AG04450 (cell line): ENCODE results near the gene CHCHD3. TPM values are rescaled to one million over a fixed set of nuclear protein-coding genes. Genes with fewer than 3 reads are reported as not detected.

Experiments used
- CTCF ChIA-PET: fragments of 300-600, 350-600 bp; formaldehyde crosslinking; extraction: SDS; loops from one replicate; lab custom pipeline; 2022; ENCODE audit warnings: antibody characterized with exemption, inconsistent platforms; lab: Charles Lee
- POLR2A ChIA-PET: fragments of 350-600 bp; formaldehyde crosslinking; extraction: SDS; loops from one replicate; lab custom pipeline; 2021; ENCODE audit warnings: antibody characterized with exemption, inconsistent platforms; lab: Yijun Ruan, JAX
- DNase-seq: peaks from one replicate; pipeline ENCODE4 v3.0.0-alpha.2; 2011; ENCODE audit warnings: low read depth, low spot score
- H3K27ac ChIP-seq: one replicate; pipeline ENCODE4 v1.5.1; 2012; ENCODE audit warnings: low read depth, low read length, control low read depth
- H3K27me3 ChIP-seq: one replicate; pipeline ENCODE4 v1.6.0; 2012; ENCODE audit warnings: low read length; ENCODE audit not compliant: control insufficient read depth, insufficient read depth
- H3K4me3 ChIP-seq: 2 replicates; pipeline ENCODE4 v1.5.1; 2011; ENCODE audit warnings: mild to moderate bottlenecking, low read depth, low read length, control low read depth
- H3K9me3 ChIP-seq: 2 replicates; pipeline ENCODE4 v1.5.1; 2012; ENCODE audit warnings: low read length; ENCODE audit not compliant: control insufficient read depth, insufficient read depth
- polyA plus RNA-seq: library from polyadenylated mRNA; depleted of rRNA; stranded (reverse); fragments of >200 nt; gene quantifications from 2 replicates; pipeline ENCODE4 v1.2.3, GENCODE V29; 2011
- TF ChIP-seq, protein P1 (sequence below): IDR thresholded peaks from 2 replicates; pipeline ENCODE4 v1.5.1; 2011; ENCODE audit warnings: low read depth, low read length, control low read depth, inconsistent platforms

CHCHD3 gene
- polyA plus RNA-seq, 1 experiment, result 77.8 TPM

DNA sequence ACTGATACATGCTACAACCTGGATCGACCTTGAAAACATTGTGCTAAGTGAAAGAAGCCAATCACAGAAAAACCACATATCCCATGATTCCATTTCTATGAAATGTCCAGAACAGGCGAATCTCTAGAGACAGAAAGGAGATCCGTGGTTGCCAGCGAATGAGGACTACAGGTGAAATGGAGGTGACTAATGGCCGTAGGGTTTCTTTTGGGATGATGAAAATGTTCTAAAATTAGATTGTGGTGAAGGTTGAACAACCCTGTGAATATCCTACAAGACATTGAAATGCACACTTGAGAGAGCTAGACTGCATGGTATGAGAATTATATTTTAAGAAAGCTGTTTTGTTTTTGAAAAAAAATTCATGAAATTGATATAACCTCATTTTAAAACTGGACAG is 317.1 kb downstream of the CHCHD3 start:
- POLR2A ChIA-PET, result no interaction called here
- CTCF ChIA-PET, result interaction anchor here (0.7 to 1.5 kb wide), 2 partner anchors 23 to 54 kb away, joined by 3 read pairs; no protein-coding TSS in a partner anchor
- peaks cover 47% of the 10 kb centered on the region for H3K27me3 ChIP-seq
- no peak overlapping the region for H3K4me3 ChIP-seq
- H3K27ac ChIP-seq, result no peak overlapping the region
- TF ChIP-seq, protein P1, sequence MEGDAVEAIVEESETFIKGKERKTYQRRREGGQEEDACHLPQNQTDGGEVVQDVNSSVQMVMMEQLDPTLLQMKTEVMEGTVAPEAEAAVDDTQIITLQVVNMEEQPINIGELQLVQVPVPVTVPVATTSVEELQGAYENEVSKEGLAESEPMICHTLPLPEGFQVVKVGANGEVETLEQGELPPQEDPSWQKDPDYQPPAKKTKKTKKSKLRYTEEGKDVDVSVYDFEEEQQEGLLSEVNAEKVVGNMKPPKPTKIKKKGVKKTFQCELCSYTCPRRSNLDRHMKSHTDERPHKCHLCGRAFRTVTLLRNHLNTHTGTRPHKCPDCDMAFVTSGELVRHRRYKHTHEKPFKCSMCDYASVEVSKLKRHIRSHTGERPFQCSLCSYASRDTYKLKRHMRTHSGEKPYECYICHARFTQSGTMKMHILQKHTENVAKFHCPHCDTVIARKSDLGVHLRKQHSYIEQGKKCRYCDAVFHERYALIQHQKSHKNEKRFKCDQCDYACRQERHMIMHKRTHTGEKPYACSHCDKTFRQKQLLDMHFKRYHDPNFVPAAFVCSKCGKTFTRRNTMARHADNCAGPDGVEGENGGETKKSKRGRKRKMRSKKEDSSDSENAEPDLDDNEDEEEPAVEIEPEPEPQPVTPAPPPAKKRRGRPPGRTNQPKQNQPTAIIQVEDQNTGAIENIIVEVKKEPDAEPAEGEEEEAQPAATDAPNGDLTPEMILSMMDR, result no peak
- no peaks in the 10 kb centered on the region for H3K9me3 ChIP-seq
- DNase-seq, result no peak

- ChIA-PET CTCF (no interaction called here), POLR2A (no interaction called here)
- Histone ChIP-seq H3K4me3 (no peak overlapping the region), H3K9me3 (peaks cover 7% of the 10 kb centered on the region), H3K27me3 (peaks cover 49% of the 10 kb centered on the region), H3K27ac (no peak overlapping the region)
- no peak for DNase-seq
- TF ChIP-seq, protein P1, result no peak
Observed at GRCh38 chr7:132760866-132761265, 321.0 kb downstream of the CHCHD3 start.

GRCh38 chr7:132760244-132760623 is 321.7 kb downstream of the CHCHD3 start:
- H3K27me3 ChIP-seq, result peaks cover 45% of the 10 kb centered on the region
- CTCF ChIA-PET, result no interaction called here
- H3K4me3 ChIP-seq, result no peak overlapping the region
- peaks cover 7% of the 10 kb centered on the region for H3K9me3 ChIP-seq
- POLR2A ChIA-PET, result no interaction called here
- TF ChIP-seq, protein P1, result no peak
- H3K27ac ChIP-seq, result no peak overlapping the region
- DNase-seq, result no peak

DNA sequence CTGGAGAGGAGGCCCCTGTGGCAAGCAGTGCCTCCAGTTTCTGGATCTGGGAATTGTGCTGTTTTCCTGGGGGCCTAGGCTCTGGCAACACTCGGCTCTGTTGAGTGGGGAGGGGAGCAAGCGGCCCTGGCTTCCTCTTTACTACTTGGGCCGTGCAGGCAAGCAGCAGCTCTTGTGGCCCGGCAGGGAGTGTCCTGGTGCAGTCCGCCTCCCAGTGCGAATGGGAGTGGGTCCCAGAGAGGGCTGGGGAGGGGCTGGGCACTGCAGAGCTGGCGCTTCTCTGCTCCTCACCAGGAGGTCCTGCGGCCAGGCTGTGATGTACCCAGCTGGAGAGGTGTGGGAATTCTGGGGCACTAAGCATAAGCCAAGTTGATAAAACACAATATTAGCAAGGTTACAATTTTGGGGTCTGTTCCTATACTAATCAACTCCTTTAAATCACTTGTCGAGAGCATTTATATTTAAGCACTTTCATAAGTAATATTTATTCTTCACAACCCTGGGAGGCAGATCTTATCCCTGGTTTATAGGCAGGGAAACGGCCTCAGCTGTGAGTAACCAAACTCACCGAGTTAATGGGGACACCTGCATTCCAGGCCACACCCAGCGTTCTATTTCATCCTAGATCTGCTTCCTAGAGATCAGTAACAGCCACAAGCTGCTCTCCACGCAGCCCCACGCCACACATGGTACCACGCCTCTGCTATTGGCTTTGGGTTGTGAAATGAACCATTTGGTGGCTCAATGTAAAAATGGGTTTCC is 322.2 kb downstream of the CHCHD3 start:
- POLR2A ChIA-PET, result no interaction called here
- no peak for DNase-seq
- CTCF ChIA-PET, result no interaction called here
- TF ChIP-seq, protein P1, result no peak
- peaks cover 42% of the 10 kb centered on the region for H3K27me3 ChIP-seq
- peaks cover 7% of the 10 kb centered on the region for H3K9me3 ChIP-seq
- H3K4me3 ChIP-seq, result no peak overlapping the region
- no peak overlapping the region for H3K27ac ChIP-seq

GRCh38 chr7:132758986-132759385 is 322.9 kb downstream of the CHCHD3 start:
- CTCF ChIA-PET, result no interaction called here
- peaks cover 7% of the 10 kb centered on the region for H3K9me3 ChIP-seq
- TF ChIP-seq, protein P1, result no peak
- DNase-seq, result no peak
- POLR2A ChIA-PET, result interaction anchor here (0.6 kb wide), 1 partner anchor 160 kb away, joined by 3 read pairs; no protein-coding TSS in a partner anchor
- H3K27ac ChIP-seq, result no peak overlapping the region
- H3K27me3 ChIP-seq, result peaks cover 42% of the 10 kb centered on the region
- no peak overlapping the region for H3K4me3 ChIP-seq
